ENCODE measurements around the gene CSPG4.

The CSPG4 gene

GRCh38 chr15:75721923-75722870, 9.5 kb upstream of the CSPG4 start:
- Histone ChIP-seq H3K9ac (ENCODE audit: low read length) (no peak overlapping the region), H2AFZ (ENCODE audit: low read length) (no peak overlapping the region), H3K4me1 (ENCODE audit: low read length) (peaks cover 8% of the 10 kb centered on the region), H3K79me2 (ENCODE audit: low read length) (no peaks in the 10 kb centered on the region), H3K36me3 (replicated peaks; ENCODE audit: insufficient read depth, low read length) (no peaks in the 10 kb centered on the region), H4K20me1 (ENCODE audit: insufficient read depth, low read length) (no peaks in the 10 kb centered on the region), H3K27ac (ENCODE audit: low read length) (no peak overlapping the region), H3K27me3 (replicated peaks; ENCODE audit: insufficient read depth, low read length) (no peaks in the 10 kb centered on the region), H3K4me2 (ENCODE audit: low read depth, low read length) (no peak overlapping the region), H3K9me2 (replicated peaks; ENCODE audit: insufficient read depth, low read length) (no peaks in the 10 kb centered on the region), H3K4me3 (ENCODE audit: low read length) (no peak overlapping the region), H3K9me3 (replicated peaks; ENCODE audit: insufficient read depth, low read length) (no peaks in the 10 kb centered on the region), H3F3A (ENCODE audit: insufficient read depth, low read length) (no peaks in the 10 kb centered on the region)
- DNase-seq: no peak
- no peak for TF ChIP-seq CTCF (IDR thresholded peaks at IDR 0.05; ENCODE audit: low read length)
- TF ChIP-seq EZH2phosphoT487 (IDR thresholded peaks at IDR 0.05; ENCODE audit: low read length): no peak
- no peak for TF ChIP-seq EZH2 (optimal IDR thresholded peaks at IDR 0.05; ENCODE audit: low read depth, low read length)

- no peak overlapping the region for H2AFZ ChIP-seq (ENCODE audit: low read length)
- DNase-seq: no peak
- TF ChIP-seq CTCF (IDR thresholded peaks at IDR 0.05; ENCODE audit: low read length) (no peak), EZH2 (optimal IDR thresholded peaks at IDR 0.05; ENCODE audit: low read depth, low read length) (no peak), EZH2phosphoT487 (IDR thresholded peaks at IDR 0.05; ENCODE audit: low read length) (no peak)
- H3K79me2 ChIP-seq (ENCODE audit: low read length): no peaks in the 10 kb centered on the region
- no peak overlapping the region for H3K9ac ChIP-seq (ENCODE audit: low read length)
- no peaks in the 10 kb centered on the region for H3K36me3 ChIP-seq (replicated peaks; ENCODE audit: insufficient read depth, low read length)
- no peak overlapping the region for H3K27ac ChIP-seq (ENCODE audit: low read length)
- H4K20me1 ChIP-seq (ENCODE audit: insufficient read depth, low read length): no peaks in the 10 kb centered on the region
- H3F3A ChIP-seq (ENCODE audit: insufficient read depth, low read length): no peaks in the 10 kb centered on the region
- no peak overlapping the region for H3K4me2 ChIP-seq (ENCODE audit: low read depth, low read length)
- no peaks in the 10 kb centered on the region for H3K9me2 ChIP-seq (replicated peaks; ENCODE audit: insufficient read depth, low read length)
- no peak overlapping the region for H3K4me3 ChIP-seq (ENCODE audit: low read length)
- no peaks in the 10 kb centered on the region for H3K27me3 ChIP-seq (replicated peaks; ENCODE audit: insufficient read depth, low read length)
- H3K9me3 ChIP-seq (replicated peaks; ENCODE audit: insufficient read depth, low read length): no peaks in the 10 kb centered on the region
- H3K4me1 ChIP-seq (ENCODE audit: low read length): peaks cover 8% of the 10 kb centered on the region
Measured at GRCh38 chr15:75721480-75721922, 8.9 kb upstream of the CSPG4 start.

GRCh38 chr15:75720787-75721479, 8.3 kb upstream of the CSPG4 start:
- no peaks in the 10 kb centered on the region for H4K20me1 ChIP-seq (ENCODE audit: insufficient read depth, low read length)
- no peaks in the 10 kb centered on the region for H3F3A ChIP-seq (ENCODE audit: insufficient read depth, low read length)
- no peaks in the 10 kb centered on the region for H3K9me2 ChIP-seq (replicated peaks; ENCODE audit: insufficient read depth, low read length)
- TF ChIP-seq EZH2phosphoT487 (IDR thresholded peaks at IDR 0.05; ENCODE audit: low read length): no peak
- no peaks in the 10 kb centered on the region for H3K9me3 ChIP-seq (replicated peaks; ENCODE audit: insufficient read depth, low read length)
- peaks cover 8% of the 10 kb centered on the region for H3K4me1 ChIP-seq (ENCODE audit: low read length)
- H3K27ac ChIP-seq (ENCODE audit: low read length): no peak overlapping the region
- H3K9ac ChIP-seq (ENCODE audit: low read length): no peak overlapping the region
- DNase-seq: no peak
- no peaks in the 10 kb centered on the region for H3K79me2 ChIP-seq (ENCODE audit: low read length)
- no peak overlapping the region for H3K4me3 ChIP-seq (ENCODE audit: low read length)
- H3K27me3 ChIP-seq (replicated peaks; ENCODE audit: insufficient read depth, low read length): no peaks in the 10 kb centered on the region
- H2AFZ ChIP-seq (ENCODE audit: low read length): no peak overlapping the region
- H3K4me2 ChIP-seq (ENCODE audit: low read depth, low read length): no peak overlapping the region
- H3K36me3 ChIP-seq (replicated peaks; ENCODE audit: insufficient read depth, low read length): no peaks in the 10 kb centered on the region

Measured in MM.1S (cell line).